NB4 (cell line): Measurements from ENCODE around the gene ST6GALNAC3.

Experiments
- POLR2A ChIP-seq: IDR thresholded peaks from 2 replicates; pipeline ENCODE4 v1.6.1; 2011; ENCODE audit warnings: mild to moderate bottlenecking; ENCODE audit not compliant: insufficient read length; ENCODE audit errors: extremely low read depth
- TF ChIP-seq, protein P1 (sequence below): IDR thresholded peaks from one replicate; pipeline ENCODE4 v1.5.1; 2012; ENCODE audit warnings: low read depth, low read length
- TF ChIP-seq, protein P2 (sequence below): IDR thresholded peaks from 2 replicates; pipeline ENCODE4 v1.6.1; 2011; ENCODE audit warnings: low read depth, low read length

DNA sequence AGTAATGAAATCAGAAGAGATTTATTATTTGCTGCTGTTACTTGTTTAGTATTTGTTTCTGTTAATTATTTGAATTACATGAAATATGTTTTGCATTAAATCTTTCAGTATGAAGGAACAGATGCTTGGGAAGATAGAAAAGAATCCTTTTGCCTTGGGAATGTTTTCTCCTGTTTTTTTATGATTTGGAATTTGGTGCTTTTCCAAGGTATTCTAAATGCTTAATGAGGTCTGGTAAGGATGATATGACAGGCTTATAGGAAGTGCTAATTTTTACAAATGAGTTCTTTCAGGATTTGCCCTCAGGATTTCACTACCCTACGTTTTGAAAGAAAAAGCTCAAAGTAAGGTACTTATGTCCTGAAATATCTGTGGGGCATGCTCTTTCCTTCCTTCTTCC, 25.6 kb upstream of the ST6GALNAC3 start:
- TF ChIP-seq, protein P1, sequence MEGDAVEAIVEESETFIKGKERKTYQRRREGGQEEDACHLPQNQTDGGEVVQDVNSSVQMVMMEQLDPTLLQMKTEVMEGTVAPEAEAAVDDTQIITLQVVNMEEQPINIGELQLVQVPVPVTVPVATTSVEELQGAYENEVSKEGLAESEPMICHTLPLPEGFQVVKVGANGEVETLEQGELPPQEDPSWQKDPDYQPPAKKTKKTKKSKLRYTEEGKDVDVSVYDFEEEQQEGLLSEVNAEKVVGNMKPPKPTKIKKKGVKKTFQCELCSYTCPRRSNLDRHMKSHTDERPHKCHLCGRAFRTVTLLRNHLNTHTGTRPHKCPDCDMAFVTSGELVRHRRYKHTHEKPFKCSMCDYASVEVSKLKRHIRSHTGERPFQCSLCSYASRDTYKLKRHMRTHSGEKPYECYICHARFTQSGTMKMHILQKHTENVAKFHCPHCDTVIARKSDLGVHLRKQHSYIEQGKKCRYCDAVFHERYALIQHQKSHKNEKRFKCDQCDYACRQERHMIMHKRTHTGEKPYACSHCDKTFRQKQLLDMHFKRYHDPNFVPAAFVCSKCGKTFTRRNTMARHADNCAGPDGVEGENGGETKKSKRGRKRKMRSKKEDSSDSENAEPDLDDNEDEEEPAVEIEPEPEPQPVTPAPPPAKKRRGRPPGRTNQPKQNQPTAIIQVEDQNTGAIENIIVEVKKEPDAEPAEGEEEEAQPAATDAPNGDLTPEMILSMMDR = no peak
- TF ChIP-seq POLR2A = no peak
- TF ChIP-seq, protein P2, sequence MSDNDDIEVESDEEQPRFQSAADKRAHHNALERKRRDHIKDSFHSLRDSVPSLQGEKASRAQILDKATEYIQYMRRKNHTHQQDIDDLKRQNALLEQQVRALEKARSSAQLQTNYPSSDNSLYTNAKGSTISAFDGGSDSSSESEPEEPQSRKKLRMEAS = no peak
